HG03354 (cell line): ENCODE results near the gene EFNB1.

Source experiments
- ATAC-seq: cut with Tn5 transposase; IDR thresholded peaks from one replicate; pipeline ENCODE4 v1.9.1; 2021; ENCODE audit warnings: mild to moderate bottlenecking; ENCODE audit not compliant: unreplicated experiment, poor library complexity, severe bottlenecking

Gene EFNB1

DNA sequence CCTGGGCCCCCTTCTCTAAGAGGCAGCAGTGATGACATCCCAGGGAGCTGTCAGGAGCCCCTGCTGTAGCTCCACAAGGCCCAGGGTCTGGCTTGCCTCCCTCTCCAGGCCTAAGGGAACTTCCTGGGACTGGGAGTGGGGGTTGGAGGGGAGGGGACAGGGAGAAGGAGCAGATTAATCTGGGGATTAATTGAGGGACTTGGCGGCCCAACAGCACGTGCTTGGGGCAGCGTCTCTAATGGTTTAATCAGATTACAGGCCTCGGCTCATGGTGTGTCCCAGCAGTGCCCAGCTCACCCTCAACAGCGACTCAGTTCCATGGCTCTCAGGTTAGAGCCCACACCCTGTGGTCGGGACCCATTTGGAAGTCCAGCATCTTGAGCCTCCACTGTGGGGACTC is 47.9 kb downstream of the EFNB1 start:
- ATAC-seq = no peak

- no peak for ATAC-seq
These were observed 48.8 kb downstream of the EFNB1 start for GRCh38 chrX:68877606-68878005.

- ATAC-seq = no peak
These were observed 50.3 kb downstream of the EFNB1 start for GRCh38 chrX:68878977-68879645.

- no peak for ATAC-seq
These were observed 52.2 kb downstream of the EFNB1 start for GRCh38 chrX:68880846-68881552.

DNA sequence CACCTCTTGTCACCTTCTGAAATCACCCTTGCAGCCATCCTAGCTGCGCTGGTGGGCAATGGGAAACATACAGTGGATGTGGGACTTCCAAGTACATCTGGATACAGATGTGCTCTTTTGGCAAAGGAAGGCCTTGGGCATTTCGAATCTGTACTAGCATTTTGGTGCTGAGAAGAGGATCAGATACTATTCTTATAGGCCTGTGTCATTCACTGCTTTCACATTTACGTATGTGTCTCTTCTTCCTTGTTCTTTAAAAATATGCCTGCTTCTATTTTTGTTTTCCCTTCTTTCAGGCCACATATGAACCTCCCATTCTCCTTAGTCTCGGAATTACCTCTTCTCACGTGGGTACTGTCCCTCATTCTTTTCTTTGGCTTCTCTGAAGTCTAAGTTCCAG is 53.1 kb downstream of the EFNB1 start:
- ATAC-seq = no peak

GRCh38 chrX:68883800-68884199 is 55.0 kb downstream of the EFNB1 start:
- ATAC-seq = no peak

- ATAC-seq = no peak
These were observed 60.4 kb downstream of the EFNB1 start for GRCh38 chrX:68889249-68889648.
